Astrocyte of the hippocampus (primary cell): ENCODE results near the gene GNG12.

Experiments
- DNase-seq: peaks from one replicate; pipeline ENCODE4 v3.0.0; 2011; ENCODE audit warnings: low read depth, low spot score

The GNG12 gene

GRCh38 chr1:67832737-67833601, at the start of gene GNG12:
TSS of gene GNG12 (minus strand) at chr1:67833467. CDS start at chr1:67707686, 125,781 bp downstream.
- DNase-seq, result peak; percentile 92

GRCh38 chr1:67882196-67882958, 49.1 kb upstream of the GNG12 start:
- no peak for DNase-seq

- peak; percentile 70 for DNase-seq
Observed at GRCh38 chr1:67880056-67880601, 46.9 kb upstream of the GNG12 start.

- no peak for DNase-seq
Observed at GRCh38 chr1:67879485-67879884, 46.2 kb upstream of the GNG12 start.

- peak; percentile 24 for DNase-seq
Observed at GRCh38 chr1:67874501-67875111, 41.3 kb upstream of the GNG12 start.

- DNase-seq, result no peak
Observed at GRCh38 chr1:67869233-67869632, 36.0 kb upstream of the GNG12 start.

GRCh38 chr1:67863637-67864036, 30.4 kb upstream of the GNG12 start:
- no peak for DNase-seq

- no peak for DNase-seq
Observed at GRCh38 chr1:67862685-67863084, 29.4 kb upstream of the GNG12 start.

GRCh38 chr1:67861856-67862516, 28.7 kb upstream of the GNG12 start:
- DNase-seq, result no peak

GRCh38 chr1:67860776-67861175, 27.5 kb upstream of the GNG12 start:
- no peak for DNase-seq

GRCh38 chr1:67856921-67857320, 23.7 kb upstream of the GNG12 start:
- no peak for DNase-seq

- no peak for DNase-seq
Observed at GRCh38 chr1:67855961-67856360, 22.7 kb upstream of the GNG12 start.

GRCh38 chr1:67855444-67855843, 22.2 kb upstream of the GNG12 start:
- DNase-seq, result no peak

- peak; percentile 87 for DNase-seq
Observed at GRCh38 chr1:67853704-67854103, 20.4 kb upstream of the GNG12 start.

- DNase-seq, result no peak
Observed at GRCh38 chr1:67851800-67852199, 18.5 kb upstream of the GNG12 start.

- DNase-seq, result peak; percentile 90
Observed at GRCh38 chr1:67850611-67851075, 17.4 kb upstream of the GNG12 start.

- peak; percentile 68 for DNase-seq
Observed at GRCh38 chr1:67850151-67850551, 16.9 kb upstream of the GNG12 start.

GRCh38 chr1:67847466-67847865, 14.2 kb upstream of the GNG12 start:
- no peak for DNase-seq

- no peak for DNase-seq
Observed at GRCh38 chr1:67846538-67846937, 13.3 kb upstream of the GNG12 start.

GRCh38 chr1:67844988-67845387, 11.7 kb upstream of the GNG12 start:
- no peak for DNase-seq

- DNase-seq, result no peak
Observed at GRCh38 chr1:67843746-67844145, 10.5 kb upstream of the GNG12 start.
